ENCODE measurements around the gene HIKESHI.

- TF ChIP-seq, protein P1, sequence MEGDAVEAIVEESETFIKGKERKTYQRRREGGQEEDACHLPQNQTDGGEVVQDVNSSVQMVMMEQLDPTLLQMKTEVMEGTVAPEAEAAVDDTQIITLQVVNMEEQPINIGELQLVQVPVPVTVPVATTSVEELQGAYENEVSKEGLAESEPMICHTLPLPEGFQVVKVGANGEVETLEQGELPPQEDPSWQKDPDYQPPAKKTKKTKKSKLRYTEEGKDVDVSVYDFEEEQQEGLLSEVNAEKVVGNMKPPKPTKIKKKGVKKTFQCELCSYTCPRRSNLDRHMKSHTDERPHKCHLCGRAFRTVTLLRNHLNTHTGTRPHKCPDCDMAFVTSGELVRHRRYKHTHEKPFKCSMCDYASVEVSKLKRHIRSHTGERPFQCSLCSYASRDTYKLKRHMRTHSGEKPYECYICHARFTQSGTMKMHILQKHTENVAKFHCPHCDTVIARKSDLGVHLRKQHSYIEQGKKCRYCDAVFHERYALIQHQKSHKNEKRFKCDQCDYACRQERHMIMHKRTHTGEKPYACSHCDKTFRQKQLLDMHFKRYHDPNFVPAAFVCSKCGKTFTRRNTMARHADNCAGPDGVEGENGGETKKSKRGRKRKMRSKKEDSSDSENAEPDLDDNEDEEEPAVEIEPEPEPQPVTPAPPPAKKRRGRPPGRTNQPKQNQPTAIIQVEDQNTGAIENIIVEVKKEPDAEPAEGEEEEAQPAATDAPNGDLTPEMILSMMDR (IDR thresholded peaks at IDR 0.05) = no peak
- TF ChIP-seq EZH2phosphoT487 (IDR thresholded peaks at IDR 0.05; ENCODE audit: borderline replicate concordance, low read depth) = no peak
Observed at GRCh38 chr11:86386746-86387145, 84.7 kb downstream of the HIKESHI start.

Measured in SK-N-SH (cell line).